GM18507 (cell line): ENCODE results near the gene MYBPH.

Experiments
- DNase-seq: peaks from one replicate; pipeline ENCODE4 v3.0.0; 2011; ENCODE audit warnings: low read depth; ENCODE audit not compliant: insufficient read length; ENCODE audit errors: extremely low spot score
- FAIRE-seq: peaks from 2 replicates; lab custom pipeline; 2011; peaks lifted over from hg19 to GRCh38; lab: Jason Lieb, UNC

Gene MYBPH

GRCh38 chr1:203138066-203138465 lies 37.6 kb downstream of the MYBPH start:
- FAIRE-seq (no peak), DNase-seq (no peak)

- FAIRE-seq (no peak), DNase-seq (no peak)
These were observed 38.3 kb downstream of the MYBPH start for GRCh38 chr1:203137324-203137723.

- DNase-seq (no peak), FAIRE-seq (no peak)
These were observed 39.1 kb downstream of the MYBPH start for GRCh38 chr1:203136409-203137042.

GRCh38 chr1:203135636-203136305 lies 39.9 kb downstream of the MYBPH start:
- FAIRE-seq = no peak

GRCh38 chr1:203133970-203134725 lies 41.5 kb downstream of the MYBPH start:
- DNase-seq = no peak
- FAIRE-seq = no peak

More at GRCh38 chr1:203135636-203136305, 39.9 kb downstream of the MYBPH start:
- no peak for DNase-seq

- DNase-seq (no peak), FAIRE-seq (no peak)
These were observed 44.0 kb downstream of the MYBPH start for GRCh38 chr1:203131548-203132200.

DNA sequence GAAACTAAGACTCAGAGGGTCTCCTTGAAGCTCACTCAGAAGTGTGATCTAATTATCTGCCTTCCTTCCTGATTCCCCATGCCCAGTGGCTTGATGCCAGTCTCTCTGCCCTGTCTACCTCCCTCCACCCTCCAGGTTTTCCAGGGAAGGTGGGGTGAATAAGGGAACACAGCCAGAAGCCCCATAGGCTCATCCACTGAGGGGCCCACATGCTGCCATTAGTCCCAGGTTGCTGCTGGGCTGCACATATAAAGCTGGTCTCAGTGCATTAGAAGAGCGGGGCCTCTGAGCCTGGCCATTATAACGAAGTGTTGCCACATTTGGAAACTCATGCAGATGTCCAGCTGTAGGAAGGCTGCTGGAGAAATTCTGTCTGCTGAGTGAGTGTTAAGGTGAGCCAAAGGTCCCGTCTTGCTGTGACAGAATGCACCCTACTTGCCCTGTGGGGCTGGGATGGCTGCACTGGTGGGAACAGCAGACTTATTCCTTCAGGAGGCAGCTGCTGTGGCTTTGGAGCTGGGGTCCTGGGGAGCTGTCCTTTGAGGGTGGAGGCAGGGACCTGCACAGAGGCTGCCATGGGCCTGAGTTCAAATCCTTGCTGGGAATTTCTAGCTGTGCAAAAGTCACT lies 45.2 kb downstream of the MYBPH start:
- FAIRE-seq (no peak), DNase-seq (no peak)

- no peak for DNase-seq
- no peak for FAIRE-seq
These were observed 46.0 kb downstream of the MYBPH start for GRCh38 chr1:203129501-203130231.

GRCh38 chr1:203128716-203129500 lies 46.7 kb downstream of the MYBPH start:
- DNase-seq = no peak
- FAIRE-seq = no peak

- FAIRE-seq (no peak), DNase-seq (no peak)
These were observed 47.3 kb downstream of the MYBPH start for GRCh38 chr1:203128431-203128715.

DNA sequence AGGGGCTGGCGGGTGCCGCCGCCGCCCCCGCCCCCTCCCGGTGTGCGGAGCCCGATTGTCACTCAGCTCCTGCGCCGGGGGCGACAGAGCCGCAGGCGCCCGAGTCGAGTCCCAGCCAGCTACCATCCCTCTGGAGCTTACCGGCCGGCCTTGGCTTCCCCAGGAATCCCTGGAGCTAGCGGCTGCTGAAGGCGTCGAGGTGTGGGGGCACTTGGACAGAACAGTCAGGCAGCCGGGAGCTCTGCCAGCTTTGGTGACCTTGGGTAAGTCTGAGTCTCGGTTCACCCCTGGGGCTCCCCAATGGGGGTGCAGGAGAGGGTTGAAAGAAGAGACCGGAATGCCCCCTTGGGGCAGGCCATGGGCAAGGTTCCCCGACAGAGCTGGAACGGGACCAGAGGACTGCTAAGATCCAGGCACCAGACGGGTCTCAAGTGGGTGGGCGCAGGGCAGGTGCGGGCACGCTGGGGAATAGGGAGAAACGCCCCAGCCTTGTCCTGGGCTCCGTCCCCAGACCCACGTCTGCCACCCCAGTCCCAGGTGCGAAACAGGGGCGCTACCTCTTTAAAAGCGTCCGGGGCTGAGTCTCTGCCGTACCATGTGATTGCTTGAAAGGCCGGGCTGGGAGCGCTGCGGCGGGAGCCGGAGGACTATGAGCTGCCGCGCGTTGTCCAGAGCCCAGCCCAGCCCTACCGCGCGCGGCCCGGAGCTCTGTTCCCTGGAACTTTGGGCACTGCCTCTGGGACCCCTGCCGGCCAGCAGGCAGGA lies 47.8 kb downstream of the MYBPH start, which contains the start of gene ADORA1:
Gene ADORA1 (plus strand): TSS at position 61 of the 765 bp plus-strand sequence. CDS start 1,116 bp downstream, outside the sequence.
- DNase-seq (no peak), FAIRE-seq (no peak)

GRCh38 chr1:203126866-203127665 lies 48.6 kb downstream of the MYBPH start:
- no peak for FAIRE-seq
- DNase-seq = no peak

- FAIRE-seq (no peak), DNase-seq (no peak)
These were observed 49.3 kb downstream of the MYBPH start for GRCh38 chr1:203126151-203126865.

- DNase-seq (no peak), FAIRE-seq (no peak)
These were observed 50.9 kb downstream of the MYBPH start for GRCh38 chr1:203124546-203125317.

DNA sequence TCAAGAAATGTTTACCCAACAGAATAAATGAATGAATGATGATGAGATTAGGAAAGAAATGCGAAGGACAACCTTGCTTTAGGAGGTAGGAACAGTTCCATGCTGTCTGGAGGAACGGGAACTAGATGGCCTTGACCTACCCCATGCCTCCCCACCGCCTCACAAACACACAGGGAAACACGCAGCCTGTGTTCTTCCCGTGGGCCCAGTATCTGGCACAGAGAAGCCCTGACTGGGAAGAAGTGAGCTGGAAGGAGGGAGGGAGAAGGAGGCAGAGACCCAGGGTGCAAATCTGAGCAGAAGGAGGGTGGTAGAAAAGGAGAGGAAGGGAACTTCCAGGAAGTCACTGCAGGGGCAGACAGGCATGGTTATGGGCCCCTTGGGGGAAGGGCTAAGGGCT lies 51.6 kb downstream of the MYBPH start:
- DNase-seq (no peak), FAIRE-seq (no peak)

DNA sequence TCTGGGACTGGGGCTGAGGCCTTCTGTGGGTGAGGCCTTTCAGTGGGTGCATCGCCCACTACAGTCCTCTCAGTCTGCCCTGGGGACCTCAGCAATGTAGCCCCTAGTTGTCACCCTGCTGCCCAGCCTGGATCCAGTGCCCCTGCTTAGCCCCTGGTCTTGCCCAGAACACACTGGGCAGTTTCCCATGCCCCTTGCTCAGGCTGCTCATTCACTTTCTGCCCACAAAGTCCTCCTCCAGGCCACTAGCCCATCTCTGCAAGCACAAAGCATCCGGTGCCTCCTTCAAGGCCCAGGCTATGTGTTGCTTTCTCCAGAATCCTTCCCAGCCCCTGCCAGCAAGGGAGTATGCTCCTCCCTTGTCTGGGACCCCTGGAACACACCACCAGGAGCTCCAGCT lies 53.5 kb downstream of the MYBPH start:
- DNase-seq (no peak), FAIRE-seq (no peak)
